ENCODE results near the gene RAB28.

Gene RAB28

GRCh38 chr4:13441506-13441905, 42.6 kb downstream of the RAB28 start:
- no peak for DNase-seq (ENCODE audit: low spot score)
- in situ Hi-C loops (cut with MboI; ENCODE audit: low sequenced_read_pairs, unreplicated experiment): no loop called here
- TF ChIP-seq, protein P1, sequence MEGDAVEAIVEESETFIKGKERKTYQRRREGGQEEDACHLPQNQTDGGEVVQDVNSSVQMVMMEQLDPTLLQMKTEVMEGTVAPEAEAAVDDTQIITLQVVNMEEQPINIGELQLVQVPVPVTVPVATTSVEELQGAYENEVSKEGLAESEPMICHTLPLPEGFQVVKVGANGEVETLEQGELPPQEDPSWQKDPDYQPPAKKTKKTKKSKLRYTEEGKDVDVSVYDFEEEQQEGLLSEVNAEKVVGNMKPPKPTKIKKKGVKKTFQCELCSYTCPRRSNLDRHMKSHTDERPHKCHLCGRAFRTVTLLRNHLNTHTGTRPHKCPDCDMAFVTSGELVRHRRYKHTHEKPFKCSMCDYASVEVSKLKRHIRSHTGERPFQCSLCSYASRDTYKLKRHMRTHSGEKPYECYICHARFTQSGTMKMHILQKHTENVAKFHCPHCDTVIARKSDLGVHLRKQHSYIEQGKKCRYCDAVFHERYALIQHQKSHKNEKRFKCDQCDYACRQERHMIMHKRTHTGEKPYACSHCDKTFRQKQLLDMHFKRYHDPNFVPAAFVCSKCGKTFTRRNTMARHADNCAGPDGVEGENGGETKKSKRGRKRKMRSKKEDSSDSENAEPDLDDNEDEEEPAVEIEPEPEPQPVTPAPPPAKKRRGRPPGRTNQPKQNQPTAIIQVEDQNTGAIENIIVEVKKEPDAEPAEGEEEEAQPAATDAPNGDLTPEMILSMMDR (IDR thresholded peaks at IDR 0.05; ENCODE audit: borderline replicate concordance, control extremely low read depth, extremely low read depth, insufficient read depth, missing control alignments): no peak

- in situ Hi-C loops (cut with MboI; ENCODE audit: low sequenced_read_pairs, unreplicated experiment): no loop called here
- TF ChIP-seq, protein P1 (IDR thresholded peaks at IDR 0.05; ENCODE audit: borderline replicate concordance, control extremely low read depth, extremely low read depth, insufficient read depth, missing control alignments): no peak
- DNase-seq (ENCODE audit: low spot score): no peak
Measured at GRCh38 chr4:13436962-13437361, 47.2 kb downstream of the RAB28 start.

DNA sequence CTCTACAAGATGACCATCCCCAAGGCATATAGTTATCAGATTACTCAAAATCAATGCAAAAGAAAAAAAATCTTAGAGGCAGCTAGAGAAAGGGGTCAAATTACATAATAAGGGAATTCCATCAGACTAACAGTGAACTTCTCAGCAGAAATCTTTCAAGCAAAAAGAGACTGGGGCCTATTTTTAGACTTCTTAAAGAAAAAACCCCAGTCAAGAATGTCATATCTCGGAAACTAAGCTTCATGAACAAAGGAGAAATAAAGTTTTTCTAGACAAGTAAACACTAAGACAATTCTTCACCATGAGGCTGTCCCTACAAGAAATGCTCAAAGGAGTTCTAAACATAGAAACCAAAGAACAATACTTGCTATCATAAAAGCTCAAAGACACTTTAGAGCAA, 51.7 kb downstream of the RAB28 start:
- no peak for DNase-seq (ENCODE audit: low spot score)
- in situ Hi-C loops (cut with MboI; ENCODE audit: low sequenced_read_pairs, unreplicated experiment): no loop called here
- TF ChIP-seq, protein P1 (IDR thresholded peaks at IDR 0.05; ENCODE audit: borderline replicate concordance, control extremely low read depth, extremely low read depth, insufficient read depth, missing control alignments): no peak

GRCh38 chr4:13430834-13431568, 53.1 kb downstream of the RAB28 start:
- DNase-seq (ENCODE audit: low spot score): no peak
- in situ Hi-C loops (cut with MboI; ENCODE audit: low sequenced_read_pairs, unreplicated experiment): no loop called here
- TF ChIP-seq, protein P1 (IDR thresholded peaks at IDR 0.05; ENCODE audit: borderline replicate concordance, control extremely low read depth, extremely low read depth, insufficient read depth, missing control alignments): peak; percentile 5

DNA sequence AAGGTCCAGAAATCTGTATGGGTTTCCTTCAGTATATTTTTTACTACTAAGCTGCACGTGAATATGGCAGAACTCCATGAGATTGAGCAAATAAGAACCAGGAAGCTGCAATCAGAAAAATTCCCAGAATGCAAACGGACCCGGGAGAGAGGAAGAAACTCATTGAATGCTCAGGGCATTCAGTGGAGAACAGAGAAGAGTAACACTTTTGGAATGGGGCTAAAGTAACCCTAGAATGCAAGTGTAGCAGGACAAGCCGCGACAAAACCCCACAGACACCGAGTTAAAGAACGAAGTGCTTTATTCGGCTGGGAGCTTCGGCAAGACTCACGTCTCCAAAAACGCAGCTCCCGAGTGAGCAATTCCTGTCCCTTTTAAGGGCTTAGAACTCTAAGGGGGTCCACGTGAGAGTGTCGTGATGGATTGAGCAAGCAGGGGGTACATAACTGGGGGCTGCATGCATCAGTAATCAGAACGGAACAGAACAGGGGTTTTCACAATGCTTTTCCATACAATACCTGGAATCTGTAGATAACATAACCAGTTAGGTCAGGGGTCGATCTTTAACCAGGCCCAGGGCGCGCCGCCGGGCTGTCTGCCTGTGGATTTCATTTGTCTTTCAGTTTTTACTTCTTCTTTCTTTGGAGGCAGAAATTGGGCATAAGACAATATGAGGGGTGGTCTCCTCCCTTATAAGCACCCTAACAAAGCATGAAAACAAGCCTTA, 56.4 kb downstream of the RAB28 start:
- TF ChIP-seq, protein P1 (IDR thresholded peaks at IDR 0.05; ENCODE audit: borderline replicate concordance, control extremely low read depth, extremely low read depth, insufficient read depth, missing control alignments): no peak
- DNase-seq (ENCODE audit: low spot score): no peak
- in situ Hi-C loops (cut with MboI; ENCODE audit: low sequenced_read_pairs, unreplicated experiment): no loop called here

- TF ChIP-seq, protein P1 (IDR thresholded peaks at IDR 0.05; ENCODE audit: borderline replicate concordance, control extremely low read depth, extremely low read depth, insufficient read depth, missing control alignments): no peak
- DNase-seq (ENCODE audit: low spot score): no peak
- in situ Hi-C loops (cut with MboI; ENCODE audit: low sequenced_read_pairs, unreplicated experiment): no loop called here
Measured at GRCh38 chr4:13415068-13415785, 68.9 kb downstream of the RAB28 start.
